ENCODE measurements around the gene LARGE2. TPM values are rescaled to one million over a fixed set of nuclear protein-coding genes. Genes with fewer than 3 reads are reported as not detected.

LARGE2 gene
- total and polyA plus RNA-seq, 2 donors (not counting 3 experiments of a cell fraction or from before 2014, with no cell fraction given): 0.06 TPM; not detected in 1

GRCh38 chr11:45933846-45934579 lies 11.6 kb downstream of the LARGE2 start:
- no peaks in the 10 kb centered on the region for H3K4me1 ChIP-seq (ENCODE audit: control insufficient read depth, extremely low read depth, insufficient read depth, low read length)
- H3K4me3 ChIP-seq (replicated peaks in 1 of 3; ENCODE audit: insufficient read depth in 1 of 3, low read depth in 1 of 3, low read length in 3 of 3): no peak overlapping the region
- no peaks in the 10 kb centered on the region for H3K9me3 ChIP-seq (replicated peaks; ENCODE audit: control insufficient read depth, insufficient read depth, low read length)
- H3K79me2 ChIP-seq (ENCODE audit: control insufficient read depth, insufficient read depth, low read length): no peaks in the 10 kb centered on the region
- no peaks in the 10 kb centered on the region for H4K20me1 ChIP-seq (replicated peaks; ENCODE audit: control insufficient read depth, extremely low read depth, insufficient read depth, low read length)
- H2AFZ ChIP-seq (ENCODE audit: low read depth, low read length): no peak overlapping the region
- BruUV-seq (replicated peaks): no TSS peak
- CTCF ChIA-PET: no interaction called here
- dilution Hi-C loops (cut with MboI; ENCODE audit: extremely low pct_ligation_motif_present, low sequenced_read_pairs): no loop called here
- intact Hi-C loops (cut with micrococcal nuclease): no loop called here
- POLR2A ChIA-PET: no interaction called here
- no peak for FAIRE-seq
- no peak overlapping the region for H3K9ac ChIP-seq (replicated peaks; ENCODE audit: extremely low read depth, insufficient read depth, low read length)
- no peaks in the 10 kb centered on the region for H3K27me3 ChIP-seq (ENCODE audit: control insufficient read depth in 2 of 2, insufficient read depth in 2 of 2, low read length in 2 of 2)
- H3K4me2 ChIP-seq (ENCODE audit: insufficient read depth, low read length): no peak overlapping the region
- H3K27ac ChIP-seq (ENCODE audit: insufficient read depth, low read depth, low read length): no peak overlapping the region
- H3K9me1 ChIP-seq (replicated peaks; ENCODE audit: control insufficient read depth, extremely low read depth, insufficient read depth, low read length): no peaks in the 10 kb centered on the region
- H3K36me3 ChIP-seq (ENCODE audit: control insufficient read depth in 2 of 2, extremely low read depth in 1 of 2, insufficient read depth in 2 of 2, low read length in 2 of 2): peaks cover 0 to 35% of the 10 kb centered on the region in 2 experiments
- no peak for DNase-seq (ENCODE audit: low read depth, low spot score)
- TF ChIP-seq MAX (IDR thresholded peaks at IDR 0.05; ENCODE audit: insufficient read depth, insufficient read length) (no peak), FOS (IDR thresholded peaks at IDR 0.05; ENCODE audit: borderline replicate concordance, insufficient read depth, low read length) (no peak), CTCF (IDR thresholded peaks at IDR 0.05; ENCODE audit: extremely low read depth in 1 of 2, insufficient read depth in 1 of 2, low read depth in 1 of 2, low read length in 2 of 2) (no peak)

Data from endothelial cell of umbilical vein (primary cell).